HG02588 (cell line): ENCODE data around the gene AMBP.

Source experiments
- ATAC-seq: cut with Tn5 transposase; IDR thresholded peaks from one replicate; pipeline ENCODE4 v1.9.1; 2021; ENCODE audit warnings: mild to moderate bottlenecking, moderate library complexity; ENCODE audit not compliant: unreplicated experiment

Gene AMBP

DNA sequence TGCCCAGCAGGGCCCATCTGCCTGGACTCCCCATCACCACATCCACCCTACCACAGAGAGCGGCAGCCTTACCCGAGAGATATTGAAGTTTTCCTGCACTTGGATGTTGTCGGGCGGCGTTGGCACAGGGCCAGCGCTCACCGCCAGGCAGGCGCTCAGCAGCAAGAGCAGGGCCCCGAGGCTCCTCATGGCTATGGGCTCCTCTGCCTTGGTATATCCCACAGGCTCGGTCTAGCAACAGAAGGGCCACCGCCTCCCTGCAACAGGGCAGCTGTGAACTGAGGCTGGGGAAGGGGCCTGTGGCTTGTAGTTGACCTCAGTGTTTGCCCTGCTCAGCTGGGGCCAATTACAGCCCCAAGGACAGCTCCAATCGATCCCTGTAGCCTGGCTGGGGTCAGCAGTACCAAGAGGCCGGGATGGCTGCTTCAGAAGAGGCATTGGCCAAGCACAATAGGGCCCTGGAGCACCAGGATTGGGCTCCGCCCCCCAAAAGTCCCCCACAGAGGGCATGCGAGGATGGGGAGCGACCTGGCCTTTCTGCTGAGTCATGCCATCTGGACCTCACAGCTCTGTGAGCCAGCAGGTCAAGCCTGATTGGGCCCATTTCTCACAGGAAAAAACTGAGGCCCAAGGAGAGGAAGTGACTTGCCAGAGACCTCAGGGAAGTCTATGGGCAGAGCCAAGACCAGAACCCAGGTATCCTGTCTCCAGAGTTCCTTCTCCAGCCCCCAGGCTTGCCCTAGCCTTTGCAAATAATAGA lies at the start of gene AMBP:
Gene AMBP (minus strand): TSS at position 280 of the 760 bp plus-strand sequence. CDS start 91 bp downstream, at position 189.
- no peak for ATAC-seq

DNA sequence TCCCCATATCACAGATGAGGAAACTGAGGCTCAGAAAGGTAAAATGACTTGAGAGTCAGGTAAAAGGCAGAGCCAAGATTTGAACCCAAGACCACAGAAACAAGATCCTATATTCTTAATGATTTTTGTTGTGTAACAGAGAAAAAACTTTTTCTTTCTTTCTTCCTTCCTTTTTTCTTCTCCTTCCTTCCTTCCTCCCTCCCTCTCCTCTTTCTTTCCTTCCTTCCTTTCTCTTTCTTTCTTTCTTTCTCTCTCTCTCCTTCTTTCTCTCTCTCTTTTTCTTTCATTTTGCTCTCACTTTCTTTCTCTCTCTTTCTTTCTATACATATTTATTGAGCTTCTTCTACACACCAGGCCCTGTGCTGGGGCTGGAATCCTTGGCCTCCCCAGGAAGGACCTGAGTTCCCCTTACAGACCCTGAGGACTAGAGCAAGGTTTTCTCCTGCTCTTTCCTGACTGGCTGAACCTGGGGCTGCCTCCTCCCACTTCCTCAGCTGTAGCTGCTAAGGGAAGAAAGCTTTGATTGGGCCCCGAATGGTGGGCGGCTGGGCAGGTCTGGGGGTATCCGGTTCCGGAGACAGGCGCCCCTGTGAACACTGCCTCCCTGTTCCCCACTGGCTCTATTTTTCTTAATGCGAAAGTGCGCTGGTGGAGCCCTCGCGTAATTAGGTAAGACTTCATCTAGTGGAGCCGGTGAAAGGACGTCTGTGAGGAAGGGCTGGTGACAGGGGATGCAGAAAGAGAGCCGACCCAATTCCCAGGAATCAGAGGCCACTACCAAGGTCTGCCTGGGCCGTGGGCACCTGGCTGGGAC lies 48.4 kb upstream of the AMBP start:
- ATAC-seq: no peak

DNA sequence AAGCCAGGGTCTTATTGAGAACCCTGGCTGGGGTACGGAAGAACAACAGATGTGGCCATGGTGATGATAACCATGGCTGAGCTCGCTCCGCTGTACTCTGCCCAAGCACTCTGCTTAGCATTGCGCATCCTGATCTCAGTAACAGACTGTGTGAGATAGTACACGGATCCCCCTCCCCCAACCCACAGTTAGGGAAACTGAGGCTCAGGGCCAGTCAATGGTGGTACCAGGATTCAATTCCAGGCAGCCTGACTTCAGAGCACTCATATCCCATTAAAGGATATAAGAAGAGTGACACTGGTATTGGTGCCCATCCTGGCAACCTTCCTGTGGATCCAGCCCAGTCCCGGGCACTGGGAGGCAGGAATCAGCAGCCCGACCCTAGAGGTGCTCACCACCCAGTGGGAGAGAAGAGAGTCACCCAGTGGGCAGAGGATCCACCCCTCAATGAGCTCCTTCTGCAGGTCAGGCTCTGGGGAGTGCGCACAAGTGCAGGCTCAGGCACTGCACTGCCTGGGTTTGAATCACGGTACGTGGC lies 47.4 kb upstream of the AMBP start:
- no peak for ATAC-seq

DNA sequence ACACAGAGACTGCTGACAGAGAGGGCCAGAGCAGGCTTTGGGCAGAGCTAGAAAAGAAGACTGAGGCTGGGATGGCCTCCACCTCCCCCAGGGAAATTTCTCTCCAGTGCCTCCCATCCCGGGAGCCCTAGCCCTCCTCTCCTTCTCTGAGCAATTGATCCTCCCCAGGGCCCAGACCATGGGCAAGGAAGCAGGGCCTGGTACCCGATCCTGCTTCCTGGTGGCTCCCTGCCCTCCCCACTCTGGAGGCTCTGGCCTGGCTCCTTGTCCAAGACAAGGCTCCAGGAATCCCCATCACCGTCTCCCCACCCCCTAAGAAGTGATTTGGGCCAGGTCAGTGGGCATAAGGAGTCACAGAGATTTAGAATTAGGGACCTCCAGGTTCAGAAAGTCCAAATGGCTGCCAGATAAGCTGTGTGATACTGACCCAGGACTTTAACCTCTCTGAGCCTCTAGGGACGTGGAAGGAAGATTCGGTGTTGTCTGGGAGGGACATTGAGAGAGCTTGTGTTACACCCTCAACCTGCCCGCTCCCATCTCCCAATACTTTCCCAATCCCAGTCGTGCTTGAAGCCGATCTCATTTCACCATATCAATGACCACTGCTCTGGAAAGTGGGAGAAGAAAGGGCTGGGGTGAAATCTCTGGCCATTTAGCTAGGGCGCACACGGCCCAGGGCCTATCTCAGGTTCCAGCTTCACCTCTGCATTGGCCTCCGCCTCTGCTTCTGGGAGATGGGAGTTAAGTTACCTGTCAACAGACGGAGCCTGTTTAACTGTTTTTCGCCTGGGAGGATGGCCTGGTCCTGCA lies 46.8 kb upstream of the AMBP start:
- no peak for ATAC-seq

DNA sequence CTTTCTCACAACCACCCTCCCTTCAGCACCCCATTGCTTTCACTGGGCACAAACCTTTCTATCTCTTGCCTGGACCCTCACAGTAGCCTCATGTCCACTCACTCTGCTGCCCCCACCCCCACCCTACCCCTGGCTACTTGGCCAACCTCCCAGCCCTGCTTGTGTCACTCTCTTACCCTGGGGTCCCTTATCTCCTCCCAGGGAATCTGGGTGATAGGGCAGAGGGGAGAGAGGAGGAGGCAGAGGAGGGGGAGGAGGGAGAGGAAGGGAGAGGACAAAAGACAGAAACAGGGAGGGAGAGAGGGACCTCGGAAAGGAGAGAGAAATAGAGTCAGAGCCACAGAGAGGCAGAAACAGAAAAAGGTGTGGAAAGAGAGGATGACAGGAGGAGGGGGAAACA lies 46.0 kb upstream of the AMBP start:
- ATAC-seq: no peak

DNA sequence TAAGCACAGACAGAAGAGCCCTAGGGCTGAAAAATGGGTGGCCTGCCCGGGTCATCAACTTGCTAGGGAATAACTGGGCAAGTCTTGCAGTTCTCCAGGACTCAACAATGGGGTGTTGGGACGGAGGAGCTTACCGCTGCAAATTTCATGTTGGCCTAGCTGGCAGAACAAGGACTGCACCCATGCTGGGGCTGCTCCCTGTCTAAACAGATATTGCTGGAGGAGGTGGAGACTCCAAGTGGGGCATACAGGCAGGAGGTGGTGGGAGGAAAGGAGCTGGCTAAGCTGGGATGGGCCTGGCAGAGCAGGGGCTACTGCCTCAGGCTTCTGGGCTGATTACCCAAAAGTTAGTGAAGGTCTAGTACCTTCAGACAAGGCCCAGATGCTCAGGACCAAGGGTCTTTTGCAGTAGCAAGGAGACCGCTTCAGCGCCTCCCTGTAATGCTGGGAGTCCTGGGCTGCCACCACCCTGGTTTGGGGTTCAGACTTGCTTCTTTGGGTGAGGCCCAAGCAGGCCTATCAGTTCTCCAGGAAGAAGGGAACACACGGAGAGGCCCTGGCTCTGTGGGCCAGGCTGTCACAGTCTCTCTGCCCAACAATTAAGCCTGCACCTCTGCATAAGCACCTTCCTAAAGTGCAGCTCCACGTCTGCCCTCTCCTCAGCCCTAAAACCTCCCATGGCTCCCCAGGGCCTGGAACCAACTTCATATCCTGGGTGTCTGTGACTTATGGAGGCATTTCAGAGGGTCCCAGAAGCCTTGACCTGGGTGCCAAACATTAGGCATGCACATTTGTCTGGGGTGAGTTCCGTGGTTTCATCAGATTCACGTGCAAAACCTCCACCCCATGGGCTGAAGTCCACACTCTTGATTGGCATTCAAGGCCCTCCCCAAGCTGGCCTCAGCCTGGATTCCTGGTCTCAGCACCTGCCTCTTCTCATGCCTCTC lies 45.2 kb upstream of the AMBP start:
- ATAC-seq: no peak

DNA sequence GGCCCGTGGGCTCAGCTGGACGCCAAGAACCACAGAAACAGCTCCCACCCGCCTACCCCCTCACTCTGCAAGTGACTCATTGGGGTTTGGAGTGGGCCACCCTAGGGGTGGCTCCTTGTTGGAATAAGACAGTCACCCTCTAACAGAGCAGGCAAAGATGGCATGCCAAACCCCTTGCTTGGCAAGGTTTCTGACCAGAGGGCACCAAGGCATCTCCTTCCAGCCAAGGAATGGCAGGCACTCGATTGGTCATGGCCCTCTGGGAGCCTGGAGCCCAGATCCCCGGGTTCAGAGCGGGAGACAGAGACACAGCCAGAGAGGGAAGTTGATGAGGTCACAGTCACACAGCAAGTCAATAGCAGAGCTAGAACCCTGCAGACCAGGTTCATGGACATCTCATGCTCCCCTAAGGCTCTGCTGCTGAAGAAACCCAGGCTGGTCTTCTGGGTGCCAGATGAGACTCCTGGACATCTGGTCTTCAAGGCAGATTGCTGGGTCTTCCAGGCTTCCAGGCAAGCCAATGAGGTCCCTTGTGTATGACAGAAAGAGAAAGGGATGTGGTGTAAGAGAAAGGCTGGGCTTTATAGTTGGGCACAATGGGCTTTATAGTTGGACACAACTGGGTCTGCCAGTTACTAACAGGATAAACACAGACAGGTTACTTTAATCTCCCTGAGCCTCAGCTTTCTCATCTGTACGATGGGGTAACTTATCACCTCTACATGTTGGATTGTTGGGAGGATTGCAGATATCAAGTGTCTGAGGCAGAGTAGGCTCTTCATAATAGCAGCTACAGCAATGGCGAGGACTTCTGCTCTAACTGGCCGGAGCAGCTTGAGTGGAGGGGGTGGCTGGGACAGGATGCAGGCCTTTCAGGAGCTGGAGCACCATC lies 44.3 kb upstream of the AMBP start:
- no peak for ATAC-seq

DNA sequence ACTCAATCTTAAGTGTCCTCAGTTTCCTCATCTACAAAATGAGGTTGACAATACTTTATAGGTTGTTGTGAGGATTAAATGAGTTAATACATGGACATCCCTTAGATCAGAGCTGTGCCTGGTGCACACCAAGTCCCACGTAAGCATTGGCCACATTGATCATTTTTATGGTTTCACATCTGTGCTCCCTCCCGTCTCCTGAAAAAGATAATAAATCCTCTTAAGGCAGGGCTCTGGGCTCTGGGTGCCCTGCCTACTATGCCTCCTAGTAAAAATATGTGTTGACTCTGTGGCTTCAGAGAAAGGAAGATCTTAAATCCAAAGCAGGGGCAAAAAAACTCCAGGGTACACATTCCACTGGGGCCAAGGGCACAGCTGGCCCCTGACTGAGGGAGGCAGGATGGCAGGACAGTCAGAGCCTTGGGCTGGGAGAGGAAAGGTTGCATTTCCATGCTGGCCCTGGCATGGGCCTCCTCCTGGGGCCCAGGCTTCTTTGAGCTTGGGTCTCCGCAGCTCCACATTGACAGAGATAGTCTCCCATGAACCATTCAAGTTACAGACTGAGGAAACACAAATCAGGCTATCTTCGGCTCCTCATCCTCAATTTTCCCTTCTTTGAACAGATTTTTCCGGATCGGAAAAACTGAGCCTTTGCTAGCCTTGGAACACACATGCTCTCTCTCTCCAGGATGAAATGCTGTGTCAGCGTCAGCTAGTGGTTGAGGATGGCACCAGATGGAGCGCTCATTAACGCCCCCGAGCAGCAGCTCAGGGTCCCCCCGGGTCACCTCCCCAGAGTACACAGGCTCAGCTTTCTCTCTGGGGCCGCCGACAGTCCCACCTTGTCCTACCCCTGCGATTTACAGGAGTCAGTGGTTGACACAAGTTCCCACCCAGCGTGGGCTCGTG lies 43.4 kb upstream of the AMBP start:
- no peak for ATAC-seq

DNA sequence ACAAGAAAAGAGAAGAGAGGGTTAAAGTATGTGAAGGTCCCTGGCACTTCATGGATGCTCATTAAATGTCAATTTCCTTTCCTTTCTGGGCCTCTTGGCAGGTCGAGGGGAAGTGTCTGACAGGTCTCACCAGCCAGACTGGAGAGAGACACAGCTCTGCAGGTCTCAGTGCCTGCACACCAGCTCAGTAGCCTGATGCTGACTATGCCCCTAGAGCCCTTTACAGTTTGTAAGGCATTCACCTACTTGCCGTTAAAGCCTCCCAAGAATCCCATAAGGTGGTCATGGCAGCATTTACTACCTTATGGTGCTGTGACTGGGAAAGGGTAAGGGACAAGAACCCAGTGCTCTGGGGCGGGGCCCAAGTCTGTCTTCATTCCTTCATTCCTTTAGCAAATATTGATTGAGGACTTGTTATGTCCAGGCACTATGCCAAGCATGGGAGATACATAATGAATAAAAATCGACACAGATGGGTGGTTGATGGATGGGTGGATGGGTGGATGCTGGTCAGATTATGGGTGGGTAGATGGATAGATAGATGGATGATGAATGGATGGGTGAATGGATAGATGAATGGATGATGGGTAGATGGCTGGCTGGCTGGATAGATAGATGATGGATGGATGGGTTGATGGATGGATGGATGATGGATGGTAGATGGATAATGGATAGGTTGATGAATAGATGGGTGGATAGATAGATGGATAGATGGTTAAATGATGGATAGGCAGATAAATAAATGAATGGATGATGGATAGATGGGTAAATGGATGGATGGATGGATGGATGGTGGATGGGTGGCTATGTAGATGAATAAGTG lies 42.3 kb upstream of the AMBP start:
- ATAC-seq: no peak

DNA sequence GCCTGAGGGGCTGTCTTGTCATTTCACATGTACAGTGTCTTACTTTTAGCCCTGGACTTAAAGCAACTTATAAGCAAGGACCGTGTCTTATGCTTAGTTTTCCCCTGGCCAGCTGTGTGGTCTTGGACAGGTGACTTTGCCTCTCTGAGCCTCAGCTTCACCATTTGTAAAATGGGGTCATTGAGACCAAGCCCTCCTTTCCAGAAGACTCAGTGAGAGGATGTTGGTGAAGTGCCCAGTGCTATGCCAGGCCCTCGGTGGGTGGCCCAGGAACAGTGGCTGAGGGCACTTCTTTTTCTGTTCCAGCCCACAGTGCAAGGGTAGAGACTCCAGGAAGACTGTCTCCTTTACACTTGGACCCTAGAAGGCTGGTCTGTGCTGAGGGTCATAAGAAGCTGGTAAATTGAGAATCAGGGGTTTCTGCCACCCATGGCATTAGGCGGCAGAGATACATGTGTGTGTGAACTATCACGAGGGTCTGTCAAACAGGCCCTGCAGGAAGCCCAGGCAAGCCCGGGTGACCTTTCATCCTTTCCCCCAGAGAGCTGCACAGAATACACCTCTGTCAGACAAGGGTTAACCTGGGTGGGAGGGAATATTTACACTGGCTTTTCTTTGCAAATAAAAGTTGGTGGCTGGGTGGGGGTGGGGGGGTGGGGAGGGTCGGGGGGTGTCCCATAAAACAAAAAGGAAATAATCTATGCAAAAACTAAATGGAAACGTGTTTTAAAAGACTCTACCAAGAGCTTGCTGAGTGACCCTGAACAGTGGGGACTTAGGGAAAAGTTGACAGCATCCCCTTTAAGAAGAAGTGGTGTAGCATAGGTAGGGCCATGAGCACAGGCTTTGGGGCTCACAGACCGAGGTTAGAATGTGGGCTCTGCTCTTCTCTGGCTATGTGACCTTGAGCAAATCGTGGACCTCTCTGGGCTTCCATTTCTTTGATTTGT lies 41.4 kb upstream of the AMBP start:
- no peak for ATAC-seq

DNA sequence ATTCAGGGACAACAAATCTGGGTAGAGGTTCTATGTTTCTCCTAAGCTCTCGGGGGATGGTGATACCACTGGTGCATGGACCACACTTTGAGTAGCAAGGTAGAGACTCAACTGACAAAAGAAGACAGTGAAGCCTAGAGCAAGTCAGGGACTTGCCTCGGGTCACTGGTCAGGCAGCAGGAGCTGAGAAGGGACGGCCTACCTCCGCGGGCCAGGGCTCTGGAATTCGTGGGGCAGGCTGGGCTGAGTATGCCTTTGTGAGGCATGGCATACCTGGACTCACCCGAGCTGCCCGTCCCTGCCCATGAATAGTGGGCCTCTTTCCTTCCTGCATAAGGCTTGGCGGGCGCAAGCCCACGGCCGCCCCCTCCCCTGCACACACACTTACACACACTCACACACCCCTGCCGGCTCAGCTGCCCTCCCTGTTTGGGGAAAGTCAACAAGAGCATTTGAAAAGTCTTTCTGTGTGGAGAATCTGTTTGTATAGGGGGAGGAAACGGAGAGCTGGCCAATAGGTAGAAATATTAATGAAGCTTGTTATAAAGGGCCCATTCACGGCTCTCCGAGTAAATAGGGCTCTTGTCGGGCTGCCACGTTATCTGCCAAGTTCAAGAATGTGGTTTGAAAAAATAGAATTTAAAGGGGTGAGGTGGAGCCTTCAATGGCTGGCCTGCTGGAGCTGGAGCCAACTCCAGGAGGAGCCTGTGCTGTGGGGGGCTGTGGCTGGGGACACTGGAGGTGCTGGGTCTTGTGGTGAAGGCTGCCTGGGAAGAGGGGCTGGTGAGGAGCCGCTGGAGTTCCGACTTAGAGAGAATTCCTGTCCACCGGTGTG lies 40.1 kb upstream of the AMBP start:
- no peak for ATAC-seq

DNA sequence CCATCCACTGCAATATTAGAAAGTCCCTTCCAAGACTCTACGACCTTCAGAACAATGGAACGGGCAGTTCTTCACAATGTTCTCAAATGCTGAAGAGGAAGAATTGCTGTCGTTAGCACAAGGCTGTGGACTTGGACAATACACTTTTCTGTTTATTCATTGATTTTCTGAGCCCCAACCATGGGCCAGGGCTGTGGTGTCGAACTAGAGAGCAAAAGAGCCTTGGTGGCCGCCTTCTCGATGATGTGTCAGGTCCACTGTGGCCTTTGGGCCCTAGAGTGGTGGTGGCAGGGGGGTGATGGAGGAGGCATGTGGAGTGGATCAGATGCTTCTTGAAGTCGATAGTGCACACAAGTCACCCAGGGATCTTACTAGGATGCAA lies 39.5 kb upstream of the AMBP start:
- no peak for ATAC-seq

DNA sequence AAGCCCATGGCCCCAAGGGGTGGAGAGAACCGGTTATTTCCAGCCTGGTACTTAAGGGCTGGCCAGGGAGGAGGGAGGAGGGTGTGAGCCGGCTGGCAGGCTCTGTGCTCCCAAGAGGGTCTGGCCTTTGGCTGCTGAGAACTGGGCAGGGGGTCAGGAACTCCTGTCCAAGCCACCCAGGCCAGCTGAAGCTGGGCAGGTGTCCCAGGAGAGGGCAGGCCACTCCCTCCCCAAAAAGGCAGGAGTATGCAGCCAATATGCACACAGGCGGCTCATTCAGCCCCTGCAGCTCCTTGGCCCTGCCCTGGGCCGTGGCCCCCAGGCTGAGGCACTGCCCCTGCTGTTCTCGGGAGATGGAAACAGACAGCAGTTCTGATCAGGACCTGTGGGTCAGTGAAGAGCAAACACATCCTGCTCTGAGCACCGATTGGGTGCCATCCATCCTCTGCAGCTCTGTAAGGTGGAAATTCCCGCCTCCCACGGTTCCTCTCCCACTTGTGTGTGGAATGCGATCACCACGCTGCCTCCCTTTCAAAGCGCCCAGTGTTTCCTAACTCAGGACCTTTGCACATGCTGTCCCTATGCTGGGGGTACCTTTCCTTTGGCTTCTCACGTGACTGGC lies 38.1 kb upstream of the AMBP start:
- ATAC-seq: no peak

DNA sequence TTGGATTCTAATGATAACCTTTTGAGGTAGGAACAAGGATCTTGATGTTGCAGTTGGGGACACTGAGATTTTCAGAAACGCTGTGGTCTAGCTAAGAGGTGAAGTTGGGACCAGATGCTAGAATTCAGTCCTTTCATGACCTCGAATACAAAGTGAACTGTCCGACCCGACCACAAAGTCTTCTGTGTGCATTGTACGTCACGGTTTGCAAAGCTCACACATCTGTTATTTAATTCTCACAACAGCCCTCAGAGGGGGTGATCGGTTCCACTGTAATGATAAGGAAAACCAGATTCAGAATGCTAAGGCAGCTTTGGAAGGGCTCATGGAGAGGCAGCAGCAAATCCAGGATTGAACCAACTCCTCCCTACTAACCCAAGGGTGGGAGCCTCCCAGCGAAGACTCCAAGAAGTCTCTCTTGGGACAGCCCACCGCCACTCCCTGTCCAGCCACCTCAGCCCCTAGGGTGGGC lies 37.6 kb upstream of the AMBP start:
- ATAC-seq: no peak

DNA sequence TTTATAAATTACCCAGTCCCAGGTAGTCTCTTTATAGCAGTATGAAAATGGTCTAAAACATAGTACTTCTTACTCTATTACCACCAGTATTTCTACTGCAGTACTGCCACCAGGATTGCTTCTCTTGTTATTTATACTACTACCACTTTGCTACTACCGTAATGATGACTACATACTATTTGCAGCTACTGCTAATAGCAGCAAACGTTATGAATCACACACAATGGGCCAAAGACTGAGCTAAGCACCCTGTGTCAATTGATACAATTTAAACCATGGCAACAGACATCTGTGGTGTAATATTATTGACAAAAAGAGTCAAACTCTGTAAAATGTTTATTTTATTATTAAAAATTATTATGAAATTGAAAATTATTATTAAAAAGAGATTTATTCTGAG lies 36.3 kb upstream of the AMBP start:
- no peak for ATAC-seq
